Fibroblast of peridontal ligament (primary cell): ENCODE results near the gene PTH1R.

Source experiments
- DNase-seq: peaks from one replicate; pipeline ENCODE4 v3.0.0-alpha.2; 2010; ENCODE audit errors: extremely low read depth

PTH1R gene

DNA sequence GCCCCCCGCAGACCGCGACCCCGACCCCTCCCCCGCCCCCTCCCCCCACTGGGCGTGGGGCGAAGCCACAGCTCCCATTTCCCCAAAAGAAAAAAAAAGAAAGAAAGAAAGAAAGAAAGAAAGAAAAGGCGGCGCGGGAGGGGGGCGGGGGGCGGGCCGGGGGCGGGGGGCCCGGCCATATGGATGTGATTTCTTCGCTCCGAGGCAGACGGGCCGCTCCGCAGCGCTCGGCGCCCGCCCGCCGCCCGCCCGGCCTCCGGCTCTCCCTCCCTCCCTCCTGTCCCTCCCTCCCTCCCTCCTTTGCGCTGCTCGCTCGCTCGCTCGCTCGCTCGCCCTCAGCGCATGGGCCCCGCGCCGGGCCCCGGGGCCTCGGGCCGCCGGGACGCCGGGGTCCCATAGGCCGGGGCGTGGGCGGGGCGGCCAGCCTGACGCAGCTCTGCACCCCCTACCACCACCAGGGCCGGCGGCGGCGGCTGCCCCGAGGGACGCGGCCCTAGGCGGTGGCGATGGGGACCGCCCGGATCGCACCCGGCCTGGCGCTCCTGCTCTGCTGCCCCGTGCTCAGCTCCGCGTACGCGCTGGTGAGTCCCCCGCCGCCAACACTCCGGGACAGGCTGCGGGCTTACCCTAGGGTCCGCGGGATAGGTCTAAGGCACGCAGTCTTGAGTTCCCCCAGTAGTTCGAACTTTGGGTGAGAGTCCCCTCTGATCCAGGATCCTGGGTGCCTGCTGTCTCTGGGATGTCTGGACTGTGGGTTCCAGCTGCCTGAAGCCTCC lies 5.7 kb downstream of the PTH1R start:
- DNase-seq: no peak

DNA sequence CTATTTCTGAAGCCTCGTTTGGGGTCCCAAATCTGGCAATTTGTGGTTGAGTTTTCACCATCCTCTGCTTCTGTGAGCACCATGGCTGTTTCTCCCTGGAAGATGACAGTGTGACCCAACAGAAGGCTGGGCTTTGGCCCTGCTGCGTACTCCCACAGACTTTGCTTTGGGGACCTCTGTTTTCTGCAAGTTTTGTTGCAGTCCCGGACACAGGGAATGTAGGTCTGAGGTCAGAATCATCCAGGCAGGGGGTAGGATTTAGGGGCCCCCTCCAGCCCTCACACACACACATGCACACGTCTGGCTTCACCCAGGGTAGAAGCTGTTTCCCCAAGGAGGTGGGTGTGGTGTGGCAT lies 6.3 kb downstream of the PTH1R start:
- DNase-seq: no peak

DNA sequence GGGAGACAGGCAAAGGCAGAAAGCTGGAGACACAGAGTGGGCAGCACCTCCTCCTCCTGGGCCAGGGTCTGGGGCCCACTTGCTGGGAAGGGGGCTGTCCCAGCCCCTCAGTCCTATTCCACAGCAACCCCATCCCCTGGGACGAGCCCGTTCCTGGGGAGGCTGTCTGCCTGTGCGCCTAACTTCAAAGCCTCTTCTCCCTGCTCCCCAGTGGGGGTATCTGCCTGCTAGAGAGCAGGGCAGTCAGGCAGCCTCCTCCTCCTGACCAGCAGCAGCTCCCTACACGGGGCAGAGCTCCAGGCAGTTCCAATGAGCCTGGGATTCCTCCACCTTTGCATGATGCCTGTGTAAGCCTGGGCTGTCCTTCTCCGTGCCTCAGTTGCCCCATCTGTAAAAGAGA lies 6.9 kb downstream of the PTH1R start:
- DNase-seq: no peak

DNA sequence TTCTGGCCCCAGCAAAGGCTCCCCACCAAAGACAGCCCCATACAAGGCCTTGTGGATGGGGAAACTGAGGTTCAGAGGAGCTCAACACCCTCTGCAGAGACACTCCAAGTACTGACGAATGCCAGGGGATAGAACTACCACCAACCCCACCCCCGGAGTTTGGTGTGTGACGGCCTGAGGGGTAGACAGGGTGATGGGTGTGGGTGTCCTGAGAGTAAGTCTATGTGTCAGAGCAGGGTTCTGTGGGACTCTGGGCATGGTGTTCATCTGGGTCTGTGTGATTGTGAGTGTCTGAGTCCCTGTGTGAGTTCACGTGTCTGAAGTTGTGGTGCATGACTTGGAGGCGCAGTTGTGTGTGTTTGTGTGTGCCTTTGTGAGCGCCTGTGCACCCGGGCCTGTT lies 7.4 kb downstream of the PTH1R start:
- no peak for DNase-seq

DNA sequence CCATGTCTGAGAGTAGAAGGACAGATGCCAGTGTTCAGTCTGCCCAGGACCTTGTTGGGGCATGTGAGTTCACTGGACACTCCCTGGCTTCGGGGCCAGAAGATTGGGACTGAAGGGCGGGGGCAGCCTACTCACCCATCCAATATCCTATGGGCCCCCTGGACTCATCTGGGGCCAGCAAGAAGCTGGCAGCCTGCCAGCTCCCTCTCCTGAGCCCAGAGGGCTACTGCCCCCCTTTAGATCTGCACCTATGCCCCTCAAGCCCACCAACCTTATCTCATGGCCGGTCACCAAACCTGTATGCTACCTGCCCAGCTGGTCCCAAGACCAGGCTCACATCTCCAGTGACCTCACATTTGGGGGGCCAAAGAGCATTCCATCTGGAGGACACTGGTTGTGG lies 8.1 kb downstream of the PTH1R start:
- no peak for DNase-seq

DNA sequence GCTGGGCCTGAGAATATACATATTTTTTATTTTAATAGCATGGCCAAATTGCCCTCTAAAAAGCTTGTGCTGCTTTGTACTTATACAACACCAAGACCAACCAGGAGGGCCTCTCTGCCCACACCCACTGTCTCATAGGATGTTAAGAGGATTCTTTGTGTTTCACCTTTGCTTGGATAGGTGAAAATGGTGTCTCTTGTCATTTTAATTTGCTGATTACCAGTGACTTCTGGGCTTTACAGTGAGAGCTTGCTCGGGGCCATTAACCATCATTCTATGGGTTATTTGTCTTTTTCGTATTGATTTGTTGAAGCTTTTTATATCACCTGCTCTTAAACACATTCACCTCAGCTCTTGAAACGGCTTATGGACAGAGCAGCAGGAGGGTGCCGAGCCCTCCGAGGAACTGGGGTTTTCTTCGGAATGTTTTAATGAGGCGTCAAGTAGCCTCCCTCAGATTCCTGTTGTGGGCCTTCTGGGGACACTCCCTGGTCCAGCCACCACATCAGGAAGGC lies 10.5 kb downstream of the PTH1R start:
- DNase-seq: no peak

DNA sequence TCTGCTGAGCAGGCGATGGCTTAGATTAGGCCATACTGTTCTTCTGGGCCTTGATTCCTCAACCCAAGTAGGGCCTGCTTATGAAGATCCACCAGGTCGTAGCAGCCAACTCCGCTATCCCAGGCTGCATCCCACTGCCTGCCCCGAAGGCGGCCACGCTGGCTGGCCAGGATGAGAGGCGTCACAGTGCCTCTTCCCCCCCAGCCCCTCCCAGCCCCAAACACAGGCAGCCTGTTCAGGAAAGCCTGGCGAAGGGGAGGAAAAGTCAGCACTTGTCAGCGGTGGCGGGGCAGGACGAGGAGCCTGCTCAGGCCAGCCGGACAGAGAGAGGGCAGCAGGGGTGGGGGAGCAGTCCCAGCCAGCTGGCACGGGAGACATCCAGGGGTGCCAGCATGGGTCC lies 11.2 kb downstream of the PTH1R start:
- no peak for DNase-seq

DNA sequence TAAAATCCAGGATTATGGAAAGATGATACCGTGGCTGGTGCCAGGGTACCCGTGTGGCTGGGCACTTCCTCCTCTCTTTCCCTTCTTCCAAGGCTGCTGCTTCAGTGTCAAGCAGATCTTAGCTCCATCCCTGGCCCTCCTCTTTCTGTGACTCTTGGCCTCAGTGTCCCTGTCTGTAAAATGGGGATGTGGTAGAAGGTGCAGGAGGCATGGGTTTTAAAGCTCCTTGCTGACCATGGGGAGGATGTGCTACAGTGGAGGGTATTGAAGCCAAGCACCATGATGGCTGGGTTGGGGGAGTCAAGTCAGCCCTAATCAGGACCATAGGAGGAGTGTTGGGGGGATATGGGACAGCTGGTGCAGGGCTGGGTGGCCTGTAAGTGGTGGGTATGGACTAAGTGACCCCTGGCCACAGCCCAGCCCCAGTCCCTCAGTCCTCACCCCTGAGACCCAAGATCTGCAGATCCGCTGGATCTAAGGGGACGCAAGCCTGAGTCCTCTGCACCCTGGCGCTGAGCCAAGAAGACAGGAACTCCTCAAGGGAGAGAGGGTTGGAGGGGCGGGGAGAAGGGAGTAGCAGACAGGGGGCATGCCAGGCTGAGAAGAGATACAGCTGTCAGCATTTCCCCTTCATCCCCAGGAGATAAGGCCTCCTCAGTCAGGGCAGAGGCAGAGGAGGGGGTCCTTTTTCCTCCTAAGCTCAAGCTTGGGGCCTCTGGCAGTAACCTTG lies 12.0 kb downstream of the PTH1R start:
- no peak for DNase-seq

DNA sequence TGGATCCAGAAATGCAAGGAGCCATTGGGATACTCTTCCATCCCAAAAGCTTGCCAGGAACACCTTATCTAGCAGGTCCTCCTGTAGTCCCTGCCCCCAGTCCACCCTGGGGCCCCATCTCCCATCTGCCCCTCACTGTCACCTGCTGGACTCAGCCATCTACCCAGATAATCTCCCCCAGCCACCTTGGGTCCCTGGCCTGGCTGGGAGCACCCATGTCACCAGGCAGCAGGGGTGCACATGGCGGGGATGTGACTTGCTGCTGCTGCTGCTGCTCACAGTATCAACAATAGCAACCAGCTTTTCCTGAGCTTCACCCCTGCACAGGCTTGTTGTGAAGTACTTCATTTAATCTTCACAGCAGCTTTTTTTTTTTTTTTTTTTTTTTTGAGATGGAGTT lies 12.6 kb downstream of the PTH1R start:
- DNase-seq: no peak

DNA sequence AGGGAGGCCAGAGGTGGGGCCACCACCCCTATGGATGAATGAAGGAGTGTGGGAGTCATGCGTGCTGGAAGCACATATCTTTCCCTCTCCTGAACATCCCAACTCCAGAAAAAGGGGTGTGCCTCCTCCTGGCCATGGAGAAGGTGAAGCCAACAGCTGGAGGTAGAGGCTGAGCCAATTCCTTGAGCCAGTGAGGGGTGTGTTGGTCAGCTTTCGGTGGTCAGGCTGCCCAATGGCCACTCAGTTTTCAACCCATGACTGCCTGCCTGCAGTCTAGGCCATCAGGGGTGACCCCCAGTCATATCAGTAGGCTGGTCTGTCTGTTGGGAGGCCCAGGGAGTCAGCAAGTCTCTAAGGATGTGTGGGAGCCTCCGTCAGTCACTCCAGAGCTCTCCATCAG lies 13.6 kb downstream of the PTH1R start:
- no peak for DNase-seq

DNA sequence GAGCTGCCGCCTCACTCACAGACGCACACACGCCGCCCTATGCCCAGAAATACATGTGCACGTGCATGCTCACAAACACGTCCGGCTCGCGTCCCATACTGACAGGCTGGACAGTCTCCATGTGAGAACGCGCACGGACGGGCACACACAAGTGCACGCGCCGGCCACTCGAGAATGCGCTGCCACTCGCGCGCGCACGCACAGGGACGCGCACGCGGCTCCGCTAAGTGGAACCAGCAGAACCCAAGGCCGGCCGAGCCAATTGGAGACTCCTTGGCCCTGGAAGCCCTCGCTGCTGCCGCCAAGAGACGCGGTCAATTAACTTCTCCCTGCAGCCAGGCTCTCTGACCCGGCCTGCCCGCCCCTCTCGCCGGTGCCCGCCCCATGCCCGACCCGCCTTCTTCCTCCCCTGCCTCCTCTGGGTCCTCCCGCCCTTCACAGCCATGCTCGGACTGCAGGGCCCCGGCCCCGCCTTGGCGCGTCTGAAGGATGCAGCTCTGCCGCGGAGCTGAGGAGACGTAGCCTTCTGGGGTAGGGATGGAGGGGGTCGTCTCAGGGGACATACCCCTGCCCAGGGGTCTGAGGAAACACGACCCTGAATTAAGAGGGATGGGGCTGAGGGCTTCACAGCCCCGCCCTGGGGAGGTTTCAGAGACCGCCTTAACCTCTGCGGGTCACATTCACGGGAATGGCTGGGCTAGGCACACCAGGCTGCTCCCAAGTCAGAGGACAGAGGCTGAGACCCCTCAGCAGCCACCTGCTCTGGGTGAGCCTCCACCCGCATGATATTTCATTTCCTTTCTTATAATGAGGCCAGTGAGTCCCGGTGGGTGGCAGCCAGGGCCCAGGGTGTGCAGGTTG lies 15.0 kb downstream of the PTH1R start:
- peak; percentile 61 for DNase-seq

DNA sequence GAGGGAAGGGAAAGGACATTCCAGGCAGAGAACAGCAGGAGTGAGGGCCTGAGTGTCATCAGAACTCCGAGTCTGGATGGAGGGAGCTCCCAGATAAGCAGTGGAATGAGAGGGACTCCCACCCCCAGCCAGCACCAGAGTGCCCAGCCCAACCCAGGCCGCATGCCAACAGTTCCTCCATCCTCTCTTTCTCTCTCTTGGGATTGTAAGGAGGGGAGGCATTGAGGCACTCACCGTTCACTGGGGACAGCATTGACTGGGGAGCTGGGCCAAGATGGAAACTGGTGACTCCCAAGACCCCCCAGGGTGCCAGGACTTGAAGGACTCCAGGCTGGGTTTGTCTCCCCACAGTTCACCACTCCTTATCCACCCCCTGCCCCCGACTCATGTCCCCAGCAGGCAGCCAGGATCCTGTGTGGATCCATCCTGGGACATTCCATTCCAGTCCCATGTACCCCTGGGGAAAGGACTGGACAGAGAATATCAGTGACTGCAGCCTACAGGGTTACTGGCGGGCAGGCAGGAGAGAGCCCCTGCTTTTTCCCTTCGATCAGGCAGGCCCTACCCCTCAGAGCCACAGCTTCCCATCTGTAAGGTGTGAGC lies 15.7 kb downstream of the PTH1R start:
- DNase-seq: no peak

DNA sequence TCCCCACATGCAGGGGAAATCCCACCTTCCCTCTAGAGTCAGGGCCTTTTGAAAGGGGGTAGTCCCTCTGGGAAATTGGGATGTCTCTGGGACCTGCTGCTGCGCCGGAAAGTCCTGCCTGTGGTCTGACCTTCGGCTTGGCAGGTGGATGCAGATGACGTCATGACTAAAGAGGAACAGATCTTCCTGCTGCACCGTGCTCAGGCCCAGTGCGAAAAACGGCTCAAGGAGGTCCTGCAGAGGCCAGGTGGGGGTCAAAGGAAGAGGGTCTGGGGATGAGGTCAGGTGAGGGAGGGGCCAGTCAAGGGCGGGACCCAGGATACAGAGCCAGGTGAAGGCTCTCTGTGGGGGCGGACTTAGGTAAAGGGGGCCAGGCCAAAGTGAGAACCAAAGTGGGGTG lies 16.2 kb downstream of the PTH1R start:
- no peak for DNase-seq

DNA sequence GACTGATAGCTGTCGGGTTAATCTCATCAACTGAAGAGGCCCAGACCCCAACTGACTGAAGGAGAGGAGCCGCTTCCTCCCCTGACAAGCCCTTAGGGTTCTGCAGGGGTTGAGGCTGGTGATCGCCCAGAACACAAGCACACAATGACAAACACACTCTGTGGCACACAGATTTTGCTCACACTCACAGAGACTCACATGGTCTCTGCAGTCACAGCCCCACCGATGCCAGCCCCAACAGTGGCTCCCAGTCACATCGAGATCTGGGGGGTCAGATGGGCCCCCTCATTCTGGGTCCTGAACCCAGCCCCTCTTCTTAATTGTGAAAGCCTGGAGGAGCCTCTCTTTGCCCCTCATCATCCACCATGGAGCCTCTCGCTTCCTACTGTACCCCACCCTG lies 16.7 kb downstream of the PTH1R start:
- no peak for DNase-seq

DNA sequence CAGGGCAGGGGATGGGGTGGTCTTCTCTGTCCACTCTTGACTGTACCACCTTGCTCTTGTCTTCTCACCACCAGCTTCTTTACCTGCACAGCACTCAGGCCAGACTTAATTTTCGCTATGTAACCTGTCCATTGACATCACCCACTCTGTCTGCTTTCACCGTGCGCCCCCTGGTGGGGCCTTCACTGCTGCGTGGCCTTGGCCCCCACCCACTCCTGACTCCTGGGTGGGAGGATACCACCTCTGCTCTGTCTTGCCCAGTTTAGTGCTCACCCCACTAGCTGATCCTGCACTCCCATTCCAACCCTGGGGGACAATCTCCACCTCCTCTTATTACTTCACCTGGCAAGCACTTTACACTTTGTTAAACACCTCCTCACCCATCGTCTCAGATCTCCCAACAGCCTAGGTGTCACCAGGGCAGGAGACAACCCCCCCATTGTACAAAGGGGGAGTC lies 17.7 kb downstream of the PTH1R start:
- DNase-seq: peak; percentile 45

DNA sequence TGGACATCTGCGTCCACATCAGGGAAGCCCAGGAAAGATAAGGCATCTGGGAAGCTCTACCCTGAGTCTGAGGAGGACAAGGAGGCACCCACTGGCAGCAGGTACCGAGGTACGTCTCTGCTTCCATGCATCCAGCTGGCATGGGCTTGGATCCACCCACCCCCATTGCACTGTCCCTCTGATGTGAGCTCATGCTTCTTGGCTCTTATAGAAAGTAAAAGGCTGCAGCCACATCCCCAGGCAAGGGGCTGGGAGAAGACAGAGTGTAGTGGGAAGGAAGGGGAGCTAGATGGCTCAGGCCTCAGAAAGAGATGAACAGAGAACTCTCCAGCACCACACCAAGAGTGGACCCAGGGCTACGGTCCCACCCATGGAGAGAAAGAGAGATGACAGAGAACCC lies 18.2 kb downstream of the PTH1R start:
- DNase-seq: no peak

DNA sequence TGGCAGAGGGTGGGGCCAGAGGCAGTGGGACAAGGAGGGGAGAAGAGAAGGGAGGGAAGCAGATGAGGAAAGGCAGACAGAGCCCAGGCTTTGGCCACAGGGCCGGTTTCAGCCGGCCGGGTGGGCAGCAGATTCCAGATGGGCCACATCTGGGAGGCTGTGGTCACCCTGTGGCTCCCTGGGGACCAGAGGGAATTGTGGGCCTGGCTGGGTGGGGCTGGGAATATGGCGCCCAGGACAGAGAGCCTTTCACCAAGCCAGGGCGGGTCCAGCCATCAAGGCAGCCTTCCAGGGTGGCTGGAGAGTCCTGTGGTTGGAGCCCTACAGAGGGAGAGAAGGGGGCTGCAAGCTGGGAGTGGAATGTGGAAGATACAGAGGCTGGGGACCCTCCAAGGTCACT lies 18.9 kb downstream of the PTH1R start:
- no peak for DNase-seq

DNA sequence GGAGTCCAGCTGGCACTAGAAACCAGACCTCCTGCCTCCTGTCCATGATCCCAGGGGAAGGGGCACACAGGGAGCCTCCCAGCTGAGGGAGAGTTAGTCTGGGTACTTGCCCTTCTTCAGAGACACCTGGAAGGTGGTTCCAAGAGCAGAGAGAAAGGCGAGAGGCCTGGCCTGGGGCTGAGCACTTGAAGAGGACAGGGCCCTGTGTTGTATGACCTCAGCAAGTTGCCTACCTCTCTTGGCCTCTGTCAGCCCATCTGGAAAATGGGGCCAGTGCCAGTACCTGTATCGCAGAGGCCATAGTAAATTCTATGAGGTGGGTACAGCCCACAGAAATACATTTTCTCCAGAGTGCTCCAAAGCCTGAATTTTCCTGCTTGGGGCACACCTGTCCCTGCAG lies 19.5 kb downstream of the PTH1R start:
- DNase-seq: no peak

DNA sequence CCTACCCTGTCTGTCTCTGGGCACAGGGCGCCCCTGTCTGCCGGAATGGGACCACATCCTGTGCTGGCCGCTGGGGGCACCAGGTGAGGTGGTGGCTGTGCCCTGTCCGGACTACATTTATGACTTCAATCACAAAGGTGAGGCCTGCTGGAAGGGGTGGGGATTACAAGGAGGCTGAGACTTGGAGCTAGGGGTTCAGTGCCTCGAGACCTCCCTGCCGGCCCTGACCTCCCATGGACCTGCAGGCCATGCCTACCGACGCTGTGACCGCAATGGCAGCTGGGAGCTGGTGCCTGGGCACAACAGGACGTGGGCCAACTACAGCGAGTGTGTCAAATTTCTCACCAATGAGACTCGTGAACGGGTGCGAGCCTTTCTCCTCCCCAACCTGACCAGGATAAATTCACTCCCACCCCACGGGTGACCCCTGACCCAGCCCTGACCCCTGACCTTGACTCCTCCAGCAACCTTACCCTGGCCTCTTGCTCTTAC lies 20.4 kb downstream of the PTH1R start:
- no peak for DNase-seq

DNA sequence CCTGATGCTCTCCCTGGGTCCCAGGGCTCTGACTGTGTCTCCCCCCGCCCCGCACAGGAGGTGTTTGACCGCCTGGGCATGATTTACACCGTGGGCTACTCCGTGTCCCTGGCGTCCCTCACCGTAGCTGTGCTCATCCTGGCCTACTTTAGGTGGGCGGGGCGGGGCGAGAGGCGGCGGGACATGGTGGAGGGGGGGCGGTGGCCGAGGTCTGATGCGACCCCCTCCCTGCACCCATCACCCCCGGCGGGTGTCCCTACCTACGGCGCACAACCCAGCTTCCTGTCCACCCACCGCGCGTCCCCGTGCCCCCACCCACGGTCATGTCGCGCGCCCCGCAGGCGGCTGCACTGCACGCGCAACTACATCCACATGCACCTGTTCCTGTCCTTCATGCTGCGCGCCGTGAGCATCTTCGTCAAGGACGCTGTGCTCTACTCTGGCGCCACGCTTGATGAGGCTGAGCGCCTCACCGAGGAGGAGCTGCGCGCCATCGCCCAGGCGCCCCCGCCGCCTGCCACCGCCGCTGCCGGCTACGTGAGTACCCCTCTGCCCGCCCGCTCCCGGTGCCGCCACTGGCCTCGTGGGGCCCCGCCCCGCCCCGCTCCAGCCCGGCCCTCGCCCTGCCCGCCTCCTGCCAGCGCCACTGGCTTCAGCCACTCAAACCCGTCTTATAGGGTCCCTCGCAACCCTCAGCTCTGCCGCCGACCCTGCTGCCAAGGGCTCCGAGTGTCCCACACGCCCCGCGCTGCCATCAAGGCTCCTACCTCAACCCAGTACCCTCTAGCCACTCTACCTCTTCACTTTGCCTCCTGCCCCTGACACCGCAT lies 21.0 kb downstream of the PTH1R start:
- no peak for DNase-seq
